ENCODE results near the gene CEACAM20. TPM values are rescaled to one million over a fixed set of nuclear protein-coding genes. Genes with fewer than 3 reads are reported as not detected.

CEACAM20 gene
- total and polyA plus RNA-seq, 12 donors = 0.07 to 0.50 (median 0.20) TPM; not detected in 9

DNA sequence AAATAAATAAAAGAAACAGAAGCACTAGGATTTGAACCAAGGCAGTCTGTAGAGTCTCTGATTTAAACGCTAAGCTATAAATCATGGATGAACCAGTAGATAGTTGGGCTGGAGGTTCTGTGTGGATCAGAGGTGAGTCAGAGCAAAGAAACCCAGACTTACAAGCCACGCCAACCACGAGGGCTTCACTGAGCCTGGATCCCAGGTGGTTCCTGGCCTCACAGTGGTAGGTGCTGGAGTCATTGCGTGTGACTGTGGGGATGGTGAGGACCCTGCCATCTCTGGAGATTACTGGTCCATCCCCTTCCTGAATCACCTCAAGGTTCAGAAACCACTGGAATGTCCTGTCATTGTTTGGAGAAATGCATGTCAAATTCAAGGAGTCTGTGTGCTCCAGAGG, 19.3 kb upstream of the CEACAM20 start:
- Histone ChIP-seq H3K9me3 (replicated peaks in 1 of 3) (no peaks in the 10 kb centered on the region), H3K27ac (no peak overlapping the region), H3K4me1 (replicated peaks in 1 of 2) (no peaks in the 10 kb centered on the region), H3K36me3 (replicated peaks in 1 of 2) (no peaks in the 10 kb centered on the region), H3K4me3 (no peak overlapping the region), H3K27me3 (no peaks in the 10 kb centered on the region)
- TF ChIP-seq, protein P1, sequence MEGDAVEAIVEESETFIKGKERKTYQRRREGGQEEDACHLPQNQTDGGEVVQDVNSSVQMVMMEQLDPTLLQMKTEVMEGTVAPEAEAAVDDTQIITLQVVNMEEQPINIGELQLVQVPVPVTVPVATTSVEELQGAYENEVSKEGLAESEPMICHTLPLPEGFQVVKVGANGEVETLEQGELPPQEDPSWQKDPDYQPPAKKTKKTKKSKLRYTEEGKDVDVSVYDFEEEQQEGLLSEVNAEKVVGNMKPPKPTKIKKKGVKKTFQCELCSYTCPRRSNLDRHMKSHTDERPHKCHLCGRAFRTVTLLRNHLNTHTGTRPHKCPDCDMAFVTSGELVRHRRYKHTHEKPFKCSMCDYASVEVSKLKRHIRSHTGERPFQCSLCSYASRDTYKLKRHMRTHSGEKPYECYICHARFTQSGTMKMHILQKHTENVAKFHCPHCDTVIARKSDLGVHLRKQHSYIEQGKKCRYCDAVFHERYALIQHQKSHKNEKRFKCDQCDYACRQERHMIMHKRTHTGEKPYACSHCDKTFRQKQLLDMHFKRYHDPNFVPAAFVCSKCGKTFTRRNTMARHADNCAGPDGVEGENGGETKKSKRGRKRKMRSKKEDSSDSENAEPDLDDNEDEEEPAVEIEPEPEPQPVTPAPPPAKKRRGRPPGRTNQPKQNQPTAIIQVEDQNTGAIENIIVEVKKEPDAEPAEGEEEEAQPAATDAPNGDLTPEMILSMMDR (IDR thresholded peaks at IDR 0.05) = no peak
- TF ChIP-seq POLR2A (IDR thresholded peaks at IDR 0.05) = no peak
- intact Hi-C loops (cut with DNase I) = no loop called here
- 76 to 88% (median 82%) methylated on average over 4 of the region's 4 CpGs for WGBS, 4 donors
- no peak for DNase-seq

DNA sequence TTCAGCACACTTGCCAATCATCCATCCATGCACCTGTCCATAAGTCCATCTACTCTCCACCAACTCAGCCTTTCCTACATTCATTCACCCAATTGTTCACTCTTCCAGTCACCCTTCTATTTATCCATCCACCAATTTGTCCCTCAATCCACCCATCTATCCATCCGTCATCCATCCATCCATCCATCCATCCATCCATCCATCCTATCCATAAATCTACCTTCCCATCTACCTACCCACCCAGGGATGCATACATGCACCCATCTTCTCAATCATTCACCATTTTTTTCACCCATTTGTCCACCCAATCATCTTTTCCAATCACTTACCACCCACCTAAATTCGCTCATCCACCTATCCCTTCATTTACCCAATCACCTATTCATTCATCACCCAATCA, 14.6 kb upstream of the CEACAM20 start:
- no peaks in the 10 kb centered on the region for H3K9me3 ChIP-seq (replicated peaks in 1 of 3)
- no peak overlapping the region for H3K27ac ChIP-seq
- intact Hi-C loops (cut with DNase I) = no loop called here
- H3K4me1 ChIP-seq (replicated peaks in 1 of 2) = no peaks in the 10 kb centered on the region
- no peaks in the 10 kb centered on the region for H3K27me3 ChIP-seq
- H3K36me3 ChIP-seq (replicated peaks in 1 of 2) = no peaks in the 10 kb centered on the region
- H3K4me3 ChIP-seq = no peak overlapping the region
- TF ChIP-seq POLR2A (IDR thresholded peaks at IDR 0.05) = no peak
- TF ChIP-seq, protein P1 (IDR thresholded peaks at IDR 0.05) = no peak
- no peak for DNase-seq
- WGBS, 4 donors = 47 to 73% (median 68%) methylated on average over 2 of the region's 2 CpGs

DNA sequence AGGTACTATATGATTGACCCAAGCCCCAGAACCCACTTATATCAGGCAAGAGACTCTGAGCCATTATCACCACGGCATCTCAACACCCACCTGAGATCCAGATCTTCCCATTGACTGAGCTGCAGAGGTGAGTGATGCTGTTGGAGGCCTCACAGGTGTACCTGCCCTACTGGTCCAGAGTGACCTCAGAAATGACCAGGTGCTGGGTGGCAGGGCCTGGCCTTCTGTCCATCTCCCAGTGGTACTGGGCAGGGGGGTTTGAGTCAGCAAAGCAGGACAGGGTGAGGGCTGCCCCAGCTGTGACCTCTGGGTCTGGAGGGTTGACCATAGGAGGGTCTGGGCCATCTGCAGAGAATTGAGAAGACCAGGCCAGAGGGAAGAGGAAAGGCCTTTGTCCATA, 13.2 kb upstream of the CEACAM20 start:
- no peak for DNase-seq
- H3K9me3 ChIP-seq (replicated peaks in 1 of 3) = no peaks in the 10 kb centered on the region
- TF ChIP-seq, protein P1 (IDR thresholded peaks at IDR 0.05) = no peak
- no peak for TF ChIP-seq POLR2A (IDR thresholded peaks at IDR 0.05)
- H3K27me3 ChIP-seq = no peaks in the 10 kb centered on the region
- intact Hi-C loops (cut with DNase I) = no loop called here
- no peaks in the 10 kb centered on the region for H3K4me1 ChIP-seq (replicated peaks in 1 of 2)
- no peak overlapping the region for H3K4me3 ChIP-seq
- no peaks in the 10 kb centered on the region for H3K36me3 ChIP-seq (replicated peaks in 1 of 2)
- WGBS, 4 donors = 0 to 87% (median 0%) methylated on average over 1 of the region's 1 CpG
- no peak overlapping the region for H3K27ac ChIP-seq

DNA sequence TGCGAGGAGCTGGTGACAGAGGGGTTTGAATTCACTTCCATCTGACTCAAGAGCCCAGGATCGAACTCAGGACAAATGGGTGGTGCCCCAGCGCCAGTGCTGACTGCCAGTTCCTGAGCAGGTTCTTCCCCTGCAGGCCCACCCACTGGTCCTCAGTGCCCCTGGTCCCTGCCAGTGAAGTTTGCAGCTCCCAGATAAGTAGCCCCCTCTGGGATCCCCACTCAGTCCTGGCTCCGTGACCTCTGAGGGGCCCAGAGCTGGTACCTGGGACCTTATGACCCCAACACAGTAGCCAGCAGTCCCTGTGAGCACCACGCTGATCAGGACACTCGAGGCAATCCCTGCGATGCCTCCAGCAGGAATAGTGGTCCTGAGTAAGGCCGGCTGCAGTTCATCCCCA, 11.3 kb upstream of the CEACAM20 start:
- Histone ChIP-seq H3K4me1 (replicated peaks in 1 of 2) (no peaks in the 10 kb centered on the region), H3K27ac (no peak overlapping the region), H3K27me3 (no peaks in the 10 kb centered on the region), H3K9me3 (replicated peaks in 1 of 3) (no peaks in the 10 kb centered on the region), H3K36me3 (replicated peaks in 1 of 2) (no peaks in the 10 kb centered on the region), H3K4me3 (no peak overlapping the region)
- intact Hi-C loops (cut with DNase I) = no loop called here
- no peak for TF ChIP-seq POLR2A (IDR thresholded peaks at IDR 0.05)
- TF ChIP-seq, protein P1 (IDR thresholded peaks at IDR 0.05) = no peak
- no peak for DNase-seq
- WGBS, 4 donors = 77 to 81% (median 80%) methylated on average over 8 of the region's 8 CpGs

All from adrenal gland (tissue), 12 donors.